ENCODE data around the gene KLF6. TPM values are rescaled to one million over a fixed set of nuclear protein-coding genes. Genes with fewer than 3 reads are reported as not detected.

KLF6 gene
- total RNA-seq, 6 experiments from 2014 or later = 25.2 to 86.4 (median 75.2) TPM

DNA sequence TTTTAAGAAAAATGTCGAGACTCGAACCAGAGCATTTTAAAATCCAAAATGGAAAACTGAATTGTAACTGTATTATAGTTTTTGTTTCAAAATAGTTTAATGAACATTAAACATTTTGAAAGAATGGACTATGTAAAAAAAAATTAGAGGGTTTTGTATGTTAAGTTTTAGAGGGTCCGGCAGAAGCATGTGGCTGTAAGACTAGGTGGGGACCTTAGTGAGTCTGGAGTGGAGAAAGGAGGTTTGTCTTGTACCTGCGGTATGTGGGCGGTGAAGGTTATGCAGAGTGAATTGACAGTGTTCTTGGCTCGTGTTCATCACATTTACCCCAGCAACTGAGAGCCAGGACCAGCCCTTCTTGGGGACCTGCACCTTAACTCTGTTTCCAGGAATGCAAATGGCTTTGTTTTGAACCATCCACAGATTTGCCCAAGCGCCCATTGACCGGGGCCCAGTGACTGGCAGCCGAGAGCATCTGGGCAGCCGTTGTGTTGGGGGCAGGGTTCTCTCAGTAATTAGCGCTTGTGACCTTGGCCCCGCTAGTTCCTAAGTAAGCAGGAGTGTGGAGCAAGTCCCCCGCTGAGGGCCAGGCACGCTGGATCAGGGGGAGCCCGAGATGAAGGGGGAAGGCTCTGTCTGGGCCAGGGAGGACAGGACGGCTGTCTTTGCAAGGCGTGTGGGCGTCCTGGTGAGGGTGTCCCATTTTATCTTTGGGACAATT is 1.4 kb upstream of the KLF6 start:
- Histone ChIP-seq H3K27me3 (no peaks in the 10 kb centered on the region), H3K4me1 (peaks cover 0 to 12% (median 1%) of the 10 kb centered on the region in 4 donors), H3K27ac (peak overlapping the region; percentile 100), H3K36me3 (peaks cover 0 to 11% (median 5%) of the 10 kb centered on the region in 4 donors), H3K4me3 (peak overlapping the region; percentile 58 to 69 (median 60)), H3K9me3 (no peaks in the 10 kb centered on the region)
- intact Hi-C loops (cut with DNase I) = no loop called here
- ATAC-seq = peak; percentile 13 to 28 (median 20)
- DNase-seq = peak; percentile 70 to 86 (median 84)
- WGBS (ENCODE audit: insufficient coverage, low coverage, low lambda C conversion rate, missing lambda C conversion rate) = 42% methylated on average over 9 of the region's 18 CpGs
- TF ChIP-seq, protein P1, sequence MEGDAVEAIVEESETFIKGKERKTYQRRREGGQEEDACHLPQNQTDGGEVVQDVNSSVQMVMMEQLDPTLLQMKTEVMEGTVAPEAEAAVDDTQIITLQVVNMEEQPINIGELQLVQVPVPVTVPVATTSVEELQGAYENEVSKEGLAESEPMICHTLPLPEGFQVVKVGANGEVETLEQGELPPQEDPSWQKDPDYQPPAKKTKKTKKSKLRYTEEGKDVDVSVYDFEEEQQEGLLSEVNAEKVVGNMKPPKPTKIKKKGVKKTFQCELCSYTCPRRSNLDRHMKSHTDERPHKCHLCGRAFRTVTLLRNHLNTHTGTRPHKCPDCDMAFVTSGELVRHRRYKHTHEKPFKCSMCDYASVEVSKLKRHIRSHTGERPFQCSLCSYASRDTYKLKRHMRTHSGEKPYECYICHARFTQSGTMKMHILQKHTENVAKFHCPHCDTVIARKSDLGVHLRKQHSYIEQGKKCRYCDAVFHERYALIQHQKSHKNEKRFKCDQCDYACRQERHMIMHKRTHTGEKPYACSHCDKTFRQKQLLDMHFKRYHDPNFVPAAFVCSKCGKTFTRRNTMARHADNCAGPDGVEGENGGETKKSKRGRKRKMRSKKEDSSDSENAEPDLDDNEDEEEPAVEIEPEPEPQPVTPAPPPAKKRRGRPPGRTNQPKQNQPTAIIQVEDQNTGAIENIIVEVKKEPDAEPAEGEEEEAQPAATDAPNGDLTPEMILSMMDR (IDR thresholded peaks at IDR 0.05) = no peak
- peak; percentile 52 for TF ChIP-seq POLR2A (IDR thresholded peaks at IDR 0.05)

DNA sequence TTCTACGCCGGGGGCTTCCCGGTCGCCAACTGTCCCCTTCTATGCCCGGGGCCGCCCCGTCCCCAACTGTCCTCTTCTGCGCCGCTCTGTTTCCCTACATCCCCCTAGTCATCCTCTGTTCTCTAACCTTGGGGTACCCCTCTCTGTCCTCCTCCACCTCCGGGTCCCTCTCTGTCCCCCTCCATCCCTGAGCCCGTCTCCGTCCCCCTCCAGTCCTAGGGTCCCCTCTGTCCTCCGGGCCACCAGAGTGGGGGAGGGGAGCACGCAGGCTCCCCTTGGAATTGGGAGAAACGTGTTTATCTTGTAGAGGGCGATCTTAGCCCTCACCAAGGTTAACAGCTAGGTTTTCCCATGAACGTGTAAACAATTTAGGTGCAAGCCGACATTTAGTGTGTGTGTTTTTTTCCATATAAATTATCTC is 852 bp upstream of the KLF6 start:
- peaks cover 0 to 18% (median 4%) of the 10 kb centered on the region in 4 donors for H3K4me1 ChIP-seq
- H3K4me3 ChIP-seq = peak overlapping the region; percentile 58 to 69 (median 60)
- H3K9me3 ChIP-seq = no peaks in the 10 kb centered on the region
- H3K27me3 ChIP-seq = no peaks in the 10 kb centered on the region
- H3K36me3 ChIP-seq = peaks cover 0 to 17% (median 8%) of the 10 kb centered on the region in 4 donors
- H3K27ac ChIP-seq = peak overlapping the region; percentile 100
- ATAC-seq = peak; percentile 26 to 36 (median 32)
- TF ChIP-seq POLR2A (IDR thresholded peaks at IDR 0.05) = no peak
- TF ChIP-seq, protein P1 (IDR thresholded peaks at IDR 0.05) = no peak
- 0% methylated on average over 18 of the region's 18 CpGs for WGBS (ENCODE audit: insufficient coverage, low coverage, low lambda C conversion rate, missing lambda C conversion rate)
- intact Hi-C loops (cut with DNase I) = no loop called here
- peak; percentile 71 to 78 (median 78) for DNase-seq

GRCh38 chr10:3785251-3785850 is 342 bp upstream of the KLF6 start:
- WGBS (ENCODE audit: insufficient coverage, low coverage, low lambda C conversion rate, missing lambda C conversion rate) = 0% methylated on average over 21 of the region's 76 CpGs

GRCh38 chr10:3783682-3784432 is 1.2 kb downstream of the KLF6 start:
- intact Hi-C loops (cut with DNase I) = no loop called here
- no peaks in the 10 kb centered on the region for H3K9me3 ChIP-seq
- H3K4me1 ChIP-seq = peaks cover 0 to 24% (median 5%) of the 10 kb centered on the region in 4 donors
- peaks cover 0 to 37% (median 22%) of the 10 kb centered on the region in 4 donors for H3K36me3 ChIP-seq
- H3K27me3 ChIP-seq = no peaks in the 10 kb centered on the region
- WGBS (ENCODE audit: insufficient coverage, low coverage, low lambda C conversion rate, missing lambda C conversion rate) = 0% methylated on average over 21 of the region's 22 CpGs
- DNase-seq (peak in 2 of 3 donors; percentile 72 to 82), ATAC-seq (peak; percentile 0 to 53 (median 7))
- peak overlapping the region; percentile 66 to 87 (median 72) for H3K4me3 ChIP-seq
- H3K27ac ChIP-seq = peak overlapping the region; percentile 100
- peak; percentile 83 for TF ChIP-seq POLR2A (IDR thresholded peaks at IDR 0.05)
- TF ChIP-seq, protein P1 (IDR thresholded peaks at IDR 0.05) = no peak

More at GRCh38 chr10:3785251-3785850, 342 bp upstream of the KLF6 start:
- intact Hi-C loops (cut with DNase I) = no loop called here
- TF ChIP-seq, protein P1 (IDR thresholded peaks at IDR 0.05) = no peak
- peak; percentile 100 for TF ChIP-seq POLR2A (IDR thresholded peaks at IDR 0.05)
- ATAC-seq = peak; percentile 61 to 80 (median 72)
- DNase-seq = peak; percentile 98 to 99 (median 99)
- Histone ChIP-seq H3K27ac (peak overlapping the region; percentile 100), H3K9me3 (no peaks in the 10 kb centered on the region), H3K4me3 (peak overlapping the region; percentile 69 to 87 (median 72)), H3K36me3 (peaks cover 0 to 22% (median 11%) of the 10 kb centered on the region in 4 donors), H3K4me1 (peaks cover 0 to 23% (median 5%) of the 10 kb centered on the region in 4 donors), H3K27me3 (no peaks in the 10 kb centered on the region)

Data from right lobe of liver (tissue), 6 donors.